ENCODE measurements around the gene PNMA6E.

The PNMA6E gene

GRCh38 chrX:153400146-153401132 is 711 bp downstream of the PNMA6E start:
- peak; percentile 93 for DNase-seq (ENCODE audit: extremely low spot score)
- POLR2A ChIA-PET = no interaction called here
- TF ChIP-seq L3MBTL2 (conservative IDR thresholded peaks at IDR 0.05) (peak; percentile 37), SUZ12 (IDR thresholded peaks at IDR 0.05) (no peak)
- CTCF ChIA-PET = no interaction called here

- ChIA-PET CTCF (interaction anchor here (1.0 to 1.3 kb wide), 4 partner anchors 17 to 40 kb away, joined by 3 to 4 read pairs (median 3); no protein-coding TSS in a partner anchor), POLR2A (no interaction called here)
- TF ChIP-seq BHLHE40 (IDR thresholded peaks at IDR 0.05; ENCODE audit: borderline replicate concordance) = no peak
- no peak for TF ChIP-seq LEF1 (IDR thresholded peaks at IDR 0.05; ENCODE audit: borderline replicate concordance)
- no peak for TF ChIP-seq HDGF (IDR thresholded peaks at IDR 0.05; ENCODE audit: borderline replicate concordance)
- no peak for TF ChIP-seq TARDBP (IDR thresholded peaks at IDR 0.05)
- TF ChIP-seq ARNT (IDR thresholded peaks at IDR 0.05) = no peak
- TF ChIP-seq FOXM1 (IDR thresholded peaks at IDR 0.05; ENCODE audit: borderline replicate concordance) = no peak
- no peak for TF ChIP-seq FOXA1 (IDR thresholded peaks at IDR 0.05)
- no peak for DNase-seq (ENCODE audit: extremely low spot score)
Measured at GRCh38 chrX:153398275-153398960, 2.7 kb downstream of the PNMA6E start.

GRCh38 chrX:153397256-153397960 is 3.7 kb downstream of the PNMA6E start:
- TF ChIP-seq SP1 (IDR thresholded peaks at IDR 0.05) (no peak), SUZ12 (IDR thresholded peaks at IDR 0.05) (no peak), ELF4 (IDR thresholded peaks at IDR 0.05) (no peak), ZNF384 (IDR thresholded peaks at IDR 0.05) (no peak), FOXK2 (IDR thresholded peaks at IDR 0.05) (no peak), NFRKB (IDR thresholded peaks at IDR 0.05) (no peak), L3MBTL2 (conservative IDR thresholded peaks at IDR 0.05) (no peak), FOXM1 (IDR thresholded peaks at IDR 0.05; ENCODE audit: borderline replicate concordance) (no peak), ARNT (IDR thresholded peaks at IDR 0.05) (no peak), PKNOX1 (IDR thresholded peaks at IDR 0.05) (no peak), BHLHE40 (IDR thresholded peaks at IDR 0.05; ENCODE audit: borderline replicate concordance) (no peak), FOXA1 (IDR thresholded peaks at IDR 0.05) (no peak), HDGF (IDR thresholded peaks at IDR 0.05; ENCODE audit: borderline replicate concordance) (no peak), CTBP1 (IDR thresholded peaks at IDR 0.05; ENCODE audit: borderline replicate concordance) (no peak), LEF1 (IDR thresholded peaks at IDR 0.05; ENCODE audit: borderline replicate concordance) (no peak)
- ChIA-PET POLR2A (no interaction called here), CTCF (interaction anchor here (1.0 kb wide), 1 partner anchor 41 kb away, joined by 4 read pairs; no protein-coding TSS in a partner anchor)
- no peak for DNase-seq (ENCODE audit: extremely low spot score)

GRCh38 chrX:153396320-153397195 is 4.6 kb downstream of the PNMA6E start:
- ChIA-PET CTCF (no interaction called here), POLR2A (no interaction called here)

GRCh38 chrX:153395613-153396319 is 5.4 kb downstream of the PNMA6E start:
- TF ChIP-seq LEF1 (IDR thresholded peaks at IDR 0.05; ENCODE audit: borderline replicate concordance) = no peak
- no peak for TF ChIP-seq FOXM1 (IDR thresholded peaks at IDR 0.05; ENCODE audit: borderline replicate concordance)
- TF ChIP-seq HDGF (IDR thresholded peaks at IDR 0.05; ENCODE audit: borderline replicate concordance) = no peak
- TF ChIP-seq SUZ12 (IDR thresholded peaks at IDR 0.05) = no peak
- no peak for TF ChIP-seq ARNT (IDR thresholded peaks at IDR 0.05)
- no peak for TF ChIP-seq NFRKB (IDR thresholded peaks at IDR 0.05)
- no peak for TF ChIP-seq SP1 (IDR thresholded peaks at IDR 0.05)
- no peak for TF ChIP-seq FOXK2 (IDR thresholded peaks at IDR 0.05)
- TF ChIP-seq PKNOX1 (IDR thresholded peaks at IDR 0.05) = no peak
- DNase-seq (ENCODE audit: extremely low spot score) = no peak
- POLR2A ChIA-PET = no interaction called here
- CTCF ChIA-PET = no interaction called here

More at GRCh38 chrX:153396320-153397195, 4.6 kb downstream of the PNMA6E start:
- DNase-seq (ENCODE audit: extremely low spot score) = no peak
- TF ChIP-seq ARNT (IDR thresholded peaks at IDR 0.05) (no peak), HDGF (IDR thresholded peaks at IDR 0.05; ENCODE audit: borderline replicate concordance) (no peak), FOXM1 (IDR thresholded peaks at IDR 0.05; ENCODE audit: borderline replicate concordance) (no peak), PKNOX1 (IDR thresholded peaks at IDR 0.05) (no peak), LEF1 (IDR thresholded peaks at IDR 0.05; ENCODE audit: borderline replicate concordance) (no peak), SP1 (IDR thresholded peaks at IDR 0.05) (no peak)
